GM21737 (cell line): Measurements from ENCODE around the gene SNCAIP.

Experiments
- ATAC-seq: cut with Tn5 transposase; IDR thresholded peaks from one replicate; pipeline ENCODE4 v1.9.1; 2021; ENCODE audit warnings: mild to moderate bottlenecking, moderate library complexity; ENCODE audit not compliant: unreplicated experiment

Gene SNCAIP

GRCh38 chr5:122420537-122421236 lies 108.7 kb downstream of the SNCAIP start:
- no peak for ATAC-seq

- peak; percentile 76 for ATAC-seq
These were observed 109.5 kb downstream of the SNCAIP start for GRCh38 chr5:122421374-122422079.

DNA sequence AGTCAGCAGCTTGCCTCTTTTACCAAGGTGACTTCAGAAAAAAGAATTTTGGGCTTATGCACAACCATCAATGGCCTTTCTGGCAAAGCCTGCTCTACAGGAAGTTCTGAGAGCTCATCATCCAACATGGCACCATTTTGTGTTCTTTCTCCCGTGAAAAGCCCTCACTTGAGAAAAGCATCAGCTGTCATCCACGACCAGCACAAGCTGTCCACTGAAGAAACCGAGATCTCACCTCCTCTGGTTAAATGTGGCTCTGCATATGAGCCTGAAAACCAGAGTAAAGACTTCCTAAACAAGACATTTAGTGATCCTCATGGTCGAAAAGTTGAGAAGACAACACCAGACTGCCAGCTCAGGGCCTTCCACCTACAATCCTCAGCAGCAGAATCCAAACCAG lies 111.2 kb downstream of the SNCAIP start:
- no peak for ATAC-seq

DNA sequence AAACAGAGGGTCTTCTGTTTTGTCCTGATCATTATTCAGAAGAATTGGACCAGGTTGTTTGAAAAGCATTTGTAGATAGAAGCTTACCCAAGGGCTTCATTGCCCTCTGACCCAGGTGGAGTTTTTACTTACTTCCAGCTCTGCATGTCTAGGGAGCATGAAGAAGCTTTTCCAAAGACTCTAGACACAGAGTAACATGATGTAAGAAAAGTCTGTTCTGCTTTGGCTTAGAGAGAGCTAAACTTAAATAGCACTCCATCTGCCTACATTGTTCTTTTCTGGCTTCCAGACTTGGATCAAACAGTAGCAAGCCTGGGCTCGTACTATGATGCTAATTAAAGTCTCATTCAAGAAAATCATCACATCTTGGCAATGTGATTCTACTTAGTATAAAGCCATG lies 112.1 kb downstream of the SNCAIP start:
- no peak for ATAC-seq

- ATAC-seq, result no peak
These were observed 114.3 kb downstream of the SNCAIP start for GRCh38 chr5:122426301-122426700.

DNA sequence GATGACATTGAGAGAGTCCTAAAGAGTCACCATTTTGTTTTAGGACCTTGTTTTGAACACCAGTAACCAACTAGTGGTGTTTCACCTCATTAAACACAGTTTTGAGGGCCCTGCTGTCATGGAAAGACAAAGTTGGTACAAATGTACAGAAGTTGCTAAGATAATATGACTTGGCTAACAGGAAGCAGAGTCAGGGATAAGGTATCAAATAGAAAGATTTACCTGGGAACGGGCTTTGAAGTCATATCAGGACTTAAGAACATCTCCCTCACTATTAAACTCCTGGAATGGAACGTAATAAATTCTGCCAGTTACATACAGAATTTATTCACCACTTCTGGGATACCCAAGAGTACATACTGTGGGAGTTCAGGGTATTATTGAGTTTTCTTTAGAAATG lies 115.6 kb downstream of the SNCAIP start:
- ATAC-seq, result no peak

DNA sequence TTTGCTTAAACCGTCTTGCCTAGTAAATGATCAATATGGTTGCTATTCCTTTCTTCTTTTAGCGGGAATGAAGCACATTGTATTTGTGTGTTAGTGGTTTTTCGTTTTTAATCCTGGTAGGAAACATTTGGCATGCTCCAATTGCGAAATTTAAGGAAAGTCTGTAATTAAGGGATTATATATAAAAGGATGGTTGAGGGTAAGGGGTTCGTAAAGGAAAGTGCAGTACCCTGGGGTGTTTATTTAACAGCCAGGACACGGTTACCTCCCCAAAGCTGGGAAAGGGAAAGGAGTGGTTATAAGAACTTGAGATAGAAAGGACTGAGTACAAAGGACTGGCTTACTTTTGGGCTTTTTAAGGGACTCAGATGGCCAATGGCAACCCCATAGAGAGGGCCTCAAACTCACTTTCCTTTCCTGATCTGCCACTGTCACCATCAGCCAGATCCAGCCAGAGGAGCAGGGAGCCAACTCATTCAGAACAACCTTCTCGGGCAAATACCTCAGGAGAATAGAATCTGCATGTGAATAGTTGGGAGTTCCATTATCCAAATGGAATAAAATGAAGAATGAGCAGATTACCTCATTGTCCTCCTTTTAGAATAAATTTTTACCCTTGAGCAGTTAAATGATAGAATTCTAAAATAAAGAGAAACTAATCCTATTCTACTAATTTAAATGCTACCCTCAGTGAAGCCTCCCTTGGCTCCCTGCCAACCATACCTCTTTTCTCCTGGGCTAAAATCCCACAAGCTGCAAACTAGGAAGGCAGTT lies 117.7 kb downstream of the SNCAIP start:
- no peak for ATAC-seq

- no peak for ATAC-seq
These were observed 118.2 kb downstream of the SNCAIP start for GRCh38 chr5:122430319-122430586.

DNA sequence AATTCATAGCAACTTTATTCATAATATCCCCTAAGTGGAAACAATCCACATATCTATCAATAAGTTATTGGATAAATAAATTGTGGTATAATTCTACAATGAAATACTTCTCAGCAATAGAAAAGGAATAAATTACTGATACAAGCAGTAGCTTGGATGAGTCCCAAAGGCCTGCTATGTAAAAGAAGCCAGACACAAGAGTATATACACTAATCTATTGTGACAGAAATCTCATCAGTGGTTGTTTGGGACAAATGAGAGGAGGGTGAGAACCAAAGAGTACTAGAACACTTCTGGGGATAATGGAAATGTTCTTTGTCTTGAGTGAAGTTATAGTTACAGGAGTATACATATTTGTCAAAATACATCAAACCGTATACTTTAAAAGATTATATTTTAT lies 119.3 kb downstream of the SNCAIP start:
- no peak for ATAC-seq

DNA sequence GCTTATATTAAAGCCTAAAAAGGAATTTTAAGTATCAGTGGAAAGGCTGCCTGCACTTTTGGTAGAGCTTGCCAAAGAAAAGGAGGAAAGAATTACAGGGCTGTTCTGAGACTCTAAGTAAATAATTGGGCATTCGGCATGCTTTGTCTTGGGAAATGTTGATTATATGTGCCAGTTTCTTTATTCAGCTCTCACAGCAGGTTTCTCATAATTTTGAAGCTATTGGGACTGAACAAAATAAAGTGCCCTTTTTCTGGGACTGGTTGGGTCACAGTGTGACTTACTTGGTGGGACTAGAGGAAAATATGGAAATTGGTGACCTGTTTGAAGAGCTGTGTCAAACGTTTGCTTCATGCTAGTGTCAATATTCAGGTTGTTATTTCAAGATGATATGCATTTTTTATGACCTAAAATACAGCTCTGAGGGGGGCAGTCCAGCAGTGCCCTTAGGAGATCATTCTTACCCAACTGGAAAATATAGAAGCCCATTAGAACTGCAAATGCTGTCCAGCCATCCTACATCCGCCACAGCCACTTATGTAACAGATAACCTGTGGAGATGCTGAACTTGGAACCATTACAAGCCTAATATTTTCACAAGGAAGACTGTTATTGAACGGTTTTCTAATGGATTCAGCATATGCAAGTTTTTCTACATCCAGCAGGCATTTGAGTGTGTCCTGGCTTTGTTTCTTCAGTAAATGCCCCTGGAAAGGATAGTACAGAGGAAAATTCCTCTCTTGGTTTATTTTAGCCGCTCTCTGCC lies 122.4 kb downstream of the SNCAIP start:
- ATAC-seq, result no peak

GRCh38 chr5:122435234-122435633 lies 123.2 kb downstream of the SNCAIP start:
- no peak for ATAC-seq

GRCh38 chr5:122435761-122436160 lies 123.7 kb downstream of the SNCAIP start:
- no peak for ATAC-seq

- no peak for ATAC-seq
These were observed 124.6 kb downstream of the SNCAIP start for GRCh38 chr5:122436615-122437014.

DNA sequence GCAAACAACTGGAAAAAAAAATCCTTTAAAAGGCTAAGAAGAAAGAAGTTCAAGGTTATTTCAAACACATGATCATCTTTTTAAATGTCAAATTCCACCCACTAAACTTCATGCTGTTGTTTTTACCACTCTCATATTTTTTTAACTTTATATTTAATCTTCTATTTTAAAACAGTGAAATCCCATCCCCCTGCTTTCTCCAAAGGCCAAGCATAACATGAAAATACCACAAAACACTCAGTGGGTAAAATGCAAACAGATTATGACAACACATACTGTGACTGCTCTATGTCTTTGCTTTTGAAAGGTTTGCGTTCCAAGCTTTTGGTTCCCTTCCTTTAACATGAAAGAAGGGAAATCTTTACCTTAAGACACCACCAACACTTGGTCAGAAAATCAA lies 127.6 kb downstream of the SNCAIP start:
- no peak for ATAC-seq

DNA sequence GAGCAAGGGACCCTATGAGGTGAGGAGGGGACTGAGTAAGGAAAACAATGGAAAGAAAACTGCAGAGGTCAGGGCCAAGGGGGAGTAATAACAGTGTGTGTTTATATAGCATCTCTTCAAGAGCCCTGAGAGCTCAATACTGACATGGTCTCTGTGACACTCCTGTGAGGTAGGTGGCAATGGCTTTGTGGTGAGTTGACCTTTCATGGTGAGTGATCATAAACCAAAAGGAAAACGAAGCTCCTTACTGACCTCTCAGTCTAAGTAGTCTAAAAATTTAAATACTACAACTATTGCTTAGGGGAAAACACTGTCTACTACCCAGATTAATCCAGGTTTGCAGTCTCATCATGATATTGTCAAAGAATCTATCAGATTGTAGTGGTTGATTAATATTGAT lies 130.9 kb downstream of the SNCAIP start:
- no peak for ATAC-seq

DNA sequence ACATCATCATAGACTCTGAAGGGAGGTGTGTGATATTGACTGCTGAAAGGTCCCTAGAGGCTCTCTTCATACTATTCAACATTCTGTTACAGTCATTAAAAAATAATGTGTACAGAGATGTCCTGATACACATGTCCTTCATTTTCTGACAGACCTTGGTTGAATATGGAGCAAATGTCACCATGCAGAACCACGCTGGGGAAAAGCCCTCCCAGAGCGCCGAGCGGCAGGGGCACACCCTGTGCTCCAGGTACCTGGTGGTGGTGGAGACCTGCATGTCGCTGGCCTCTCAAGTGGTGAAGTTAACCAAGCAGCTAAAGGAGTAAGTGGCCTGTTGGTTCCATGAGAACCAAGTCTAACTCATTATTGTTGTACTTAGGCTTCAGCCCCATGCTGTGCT lies 132.4 kb downstream of the SNCAIP start:
- ATAC-seq, result no peak

DNA sequence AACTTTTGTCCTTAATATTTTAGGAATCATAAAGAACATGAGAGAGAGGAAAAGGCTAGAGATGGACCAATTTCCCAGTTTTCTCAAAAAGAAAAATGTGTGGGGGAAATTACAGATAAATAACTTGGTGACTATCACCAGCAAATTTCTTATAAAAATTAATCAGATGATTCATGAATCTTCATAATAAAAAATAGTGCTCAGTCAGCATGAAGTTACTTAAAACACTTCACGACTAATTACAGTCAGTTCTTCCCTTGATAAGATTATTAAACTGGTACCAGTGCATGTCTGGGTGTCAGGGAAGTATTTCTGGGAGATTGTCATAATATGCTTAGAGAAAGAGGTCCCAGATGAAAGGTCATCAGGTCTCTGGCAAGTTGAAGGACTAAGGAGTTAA lies 133.0 kb downstream of the SNCAIP start:
- ATAC-seq, result no peak

GRCh38 chr5:122447072-122447471 lies 135.0 kb downstream of the SNCAIP start:
- ATAC-seq, result no peak

DNA sequence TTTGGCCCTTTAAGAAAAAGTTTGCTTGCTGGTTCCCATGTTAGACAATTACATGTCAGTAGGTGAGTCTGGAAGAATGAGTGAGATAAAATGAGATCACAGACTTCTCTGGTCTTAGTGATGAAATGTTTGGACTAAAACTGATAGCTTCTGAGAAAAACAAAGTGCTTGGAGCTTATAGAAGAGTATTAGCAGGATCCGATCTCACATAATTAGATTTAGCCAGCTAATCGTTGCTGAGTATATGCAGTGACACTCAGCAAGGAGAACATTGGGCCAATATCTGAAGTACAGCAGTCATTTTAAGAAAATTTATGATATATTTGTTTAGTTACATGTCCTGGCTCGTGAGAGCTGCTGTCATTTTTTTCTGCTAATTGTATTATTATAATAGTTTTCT lies 135.8 kb downstream of the SNCAIP start:
- no peak for ATAC-seq

GRCh38 chr5:122454541-122454940 lies 142.5 kb downstream of the SNCAIP start:
- no peak for ATAC-seq

DNA sequence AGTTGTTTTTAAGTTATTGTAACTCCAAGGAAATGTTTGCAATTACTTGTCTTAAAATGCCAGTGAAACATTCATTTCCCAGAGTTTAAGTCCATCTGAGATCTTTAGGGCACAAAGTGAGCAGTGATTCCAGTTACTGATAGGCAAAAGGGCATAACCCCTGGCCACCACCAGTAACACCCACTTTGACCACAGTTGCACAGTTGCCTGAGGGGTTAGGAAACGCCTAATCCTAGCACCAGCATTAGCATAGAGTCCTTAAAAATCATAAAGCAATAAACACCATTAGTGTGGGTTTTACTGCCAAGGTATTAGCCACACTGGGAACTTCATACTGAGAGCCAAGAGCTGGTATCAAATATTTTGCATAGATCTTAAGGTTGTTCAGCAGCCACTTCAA lies 143.9 kb downstream of the SNCAIP start:
- no peak for ATAC-seq
